ENCODE data around the gene UBE2K.

GRCh38 chr4:39802005-39802404 is 104.1 kb downstream of the UBE2K start:
- TF ChIP-seq CTCF (IDR thresholded peaks at IDR 0.05): no peak
- no peak for TF ChIP-seq POLR2A (IDR thresholded peaks at IDR 0.05)

All from lower leg skin (tissue), 3 donors.